ENCODE results near the gene MBTD1. TPM values are rescaled to one million over a fixed set of nuclear protein-coding genes. Genes with fewer than 3 reads are reported as not detected.

The MBTD1 gene
- total RNA-seq, 6 experiments from 2014 or later: 3.6 to 5.1 (median 4.5) TPM

- peak; percentile 6 for DNase-seq
- Mint-ChIP-seq H3K4me1 (ENCODE audit: low read depth) (peaks cover 10% of the 10 kb centered on the region), H3K4me3 (no peak overlapping the region), H3K36me3 (ENCODE audit: low read depth) (peaks cover 32% of the 10 kb centered on the region), H3K27me3 (ENCODE audit: insufficient read depth) (no peaks in the 10 kb centered on the region), H3K27ac (no peak overlapping the region), H3K9me3 (no peaks in the 10 kb centered on the region)
- no peak for TF ChIP-seq CTCF (IDR thresholded peaks at IDR 0.05)
These were observed 29.9 kb upstream of the MBTD1 start for GRCh38 chr17:51289696-51290111.

- Mint-ChIP-seq H3K36me3 (ENCODE audit: low read depth) (peaks cover 26% of the 10 kb centered on the region), H3K9me3 (no peaks in the 10 kb centered on the region)
- no peak for TF ChIP-seq CTCF (IDR thresholded peaks at IDR 0.05)
These were observed 27.6 kb upstream of the MBTD1 start for GRCh38 chr17:51287412-51287811.

GRCh38 chr17:51279183-51279582 is 19.3 kb upstream of the MBTD1 start:
- DNase-seq: no peak
- Mint-ChIP-seq H3K4me3 (no peak overlapping the region), H3K27me3 (ENCODE audit: insufficient read depth) (peaks cover 2% of the 10 kb centered on the region; the same call in 1 of the 2 replicates), H3K27ac (no peak overlapping the region), H3K4me1 (ENCODE audit: low read depth) (peaks cover 38% of the 10 kb centered on the region), H3K9me3 (no peaks in the 10 kb centered on the region), H3K36me3 (ENCODE audit: low read depth) (peaks cover 42% of the 10 kb centered on the region)
- no peak for TF ChIP-seq CTCF (IDR thresholded peaks at IDR 0.05)

More at GRCh38 chr17:51287412-51287811, 27.6 kb upstream of the MBTD1 start:
- H3K27ac Mint-ChIP-seq: no peak overlapping the region
- no peaks in the 10 kb centered on the region; the same call in 1 of the 2 replicates for H3K27me3 Mint-ChIP-seq (ENCODE audit: insufficient read depth)
- no peak overlapping the region for H3K4me3 Mint-ChIP-seq
- H3K4me1 Mint-ChIP-seq (ENCODE audit: low read depth): peaks cover 10% of the 10 kb centered on the region
- DNase-seq: no peak

- peaks cover 57% of the 10 kb centered on the region for H3K36me3 Mint-ChIP-seq (ENCODE audit: low read depth)
- peak overlapping the region; percentile 80 for H3K27ac Mint-ChIP-seq
- DNase-seq: peak; percentile 76
- no peaks in the 10 kb centered on the region; the same call in 1 of the 2 replicates for H3K27me3 Mint-ChIP-seq (ENCODE audit: insufficient read depth)
- no peak for TF ChIP-seq CTCF (IDR thresholded peaks at IDR 0.05)
- H3K4me1 Mint-ChIP-seq (ENCODE audit: low read depth): peaks cover 51% of the 10 kb centered on the region
- H3K4me3 Mint-ChIP-seq: peak overlapping the region; percentile 62
- H3K9me3 Mint-ChIP-seq: no peaks in the 10 kb centered on the region
These were observed 15.5 kb upstream of the MBTD1 start for GRCh38 chr17:51275381-51275780.

GRCh38 chr17:51272812-51273211 is 13.0 kb upstream of the MBTD1 start:
- Mint-ChIP-seq H3K27ac (no peak overlapping the region), H3K36me3 (ENCODE audit: low read depth) (peaks cover 63% of the 10 kb centered on the region), H3K4me3 (no peak overlapping the region), H3K9me3 (no peaks in the 10 kb centered on the region), H3K27me3 (ENCODE audit: insufficient read depth) (no peaks in the 10 kb centered on the region; the same call in 1 of the 2 replicates), H3K4me1 (ENCODE audit: low read depth) (peaks cover 35% of the 10 kb centered on the region)
- TF ChIP-seq CTCF (IDR thresholded peaks at IDR 0.05): no peak
- no peak for DNase-seq

GRCh38 chr17:51270636-51271035 is 10.8 kb upstream of the MBTD1 start:
- TF ChIP-seq CTCF (IDR thresholded peaks at IDR 0.05): no peak
- no peak for DNase-seq
- peaks cover 22% of the 10 kb centered on the region for H3K4me1 Mint-ChIP-seq (ENCODE audit: low read depth)
- H3K9me3 Mint-ChIP-seq: no peaks in the 10 kb centered on the region
- H3K36me3 Mint-ChIP-seq (ENCODE audit: low read depth): peaks cover 60% of the 10 kb centered on the region
- no peak overlapping the region for H3K27ac Mint-ChIP-seq
- no peak overlapping the region for H3K4me3 Mint-ChIP-seq
- H3K27me3 Mint-ChIP-seq (ENCODE audit: insufficient read depth): no peaks in the 10 kb centered on the region; the same call in 1 of the 2 replicates

Measured in HFFc6 (cell line).